Neural crest cell (in vitro differentiated cells): ENCODE data around the gene EZR. TPM values are rescaled to one million over a fixed set of nuclear protein-coding genes. Genes with fewer than 3 reads are reported as not detected.

ENCODE experiments used
- DNase-seq: peaks from one replicate; pipeline ENCODE4 v3.0.0; 2021; ENCODE audit warnings: low read depth, mixed read lengths, low spot score
- H3K27ac Mint-ChIP-seq: one replicate; pipeline ENCODE4 v1.8.0; 2021; ENCODE audit warnings: mild to moderate bottlenecking, mixed read lengths; ENCODE audit not compliant: unreplicated experiment
- H3K27me3 Mint-ChIP-seq: 2 replicates; pipeline ENCODE4 v1.8.0; 2021; ENCODE audit warnings: low read depth, mild to moderate bottlenecking, mixed read lengths
- H3K36me3 Mint-ChIP-seq: 2 replicates; pipeline ENCODE4 v1.8.0; 2021; ENCODE audit warnings: low read depth, mild to moderate bottlenecking, mixed read lengths
- H3K4me1 Mint-ChIP-seq: 2 replicates; pipeline ENCODE4 v1.8.0; 2021; ENCODE audit warnings: mixed read lengths
- H3K4me3 Mint-ChIP-seq: one replicate; pipeline ENCODE4 v1.8.0; 2021; ENCODE audit warnings: mild to moderate bottlenecking, mixed read lengths
- H3K9me3 Mint-ChIP-seq: 2 replicates; pipeline ENCODE4 v1.8.0; 2021; ENCODE audit warnings: mixed read lengths
- CTCF ChIP-seq: fragments of 200-600 bp; sonication (generic); conservative IDR thresholded peaks from 2 replicates; pipeline ENCODE4 v1.5.0; 2021; ENCODE audit warnings: antibody characterized with exemption, mild to moderate bottlenecking
- total RNA-seq: library from RNA; stranded (reverse); gene quantifications from 2 replicates; pipeline ENCODE4 v1.2.1, GENCODE V29; 2021

Gene EZR
- total RNA-seq, 1 donor from 2014 or later: 88.2 TPM

DNA sequence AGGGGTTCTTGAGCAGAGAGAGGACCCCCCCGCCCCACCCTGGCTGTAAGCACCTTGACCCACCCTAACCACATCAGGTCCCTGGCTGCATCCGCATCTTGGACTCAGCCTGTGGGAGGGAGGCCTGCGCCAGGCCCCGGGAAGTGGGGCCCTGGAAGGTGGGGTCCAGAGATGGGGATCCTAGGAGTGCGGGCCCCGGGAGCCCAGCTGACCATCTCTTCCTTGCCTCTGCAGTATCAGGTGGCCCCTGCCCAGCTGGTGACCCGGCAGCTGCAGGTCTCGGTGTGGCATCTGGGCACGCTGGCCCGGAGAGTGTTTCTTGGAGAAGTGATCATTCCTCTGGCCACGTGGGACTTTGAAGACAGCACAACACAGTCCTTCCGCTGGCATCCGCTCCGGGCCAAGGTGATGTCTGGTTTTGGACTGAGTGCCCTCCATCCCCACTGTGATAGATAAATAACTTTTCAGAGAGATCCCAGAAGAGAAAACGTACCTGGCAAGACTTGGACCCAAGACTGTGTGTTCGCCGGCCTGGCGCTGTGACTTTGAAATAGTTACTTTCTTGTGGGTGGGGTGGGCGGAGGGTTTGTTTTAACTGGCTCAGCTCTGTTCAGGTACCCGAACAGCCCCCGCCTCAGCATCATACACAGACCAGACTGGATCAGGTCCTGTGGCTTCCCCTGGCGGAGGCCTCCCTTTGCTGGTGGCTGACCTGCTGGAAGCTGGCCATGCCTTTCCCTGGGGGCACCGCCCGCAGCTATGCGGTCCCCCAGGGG lies 62.0 kb downstream of the EZR start:
- no peaks in the 10 kb centered on the region for H3K36me3 Mint-ChIP-seq
- H3K4me3 Mint-ChIP-seq: no peak overlapping the region
- no peak for TF ChIP-seq CTCF
- H3K27me3 Mint-ChIP-seq: no peaks in the 10 kb centered on the region
- DNase-seq: no peak
- H3K27ac Mint-ChIP-seq: no peak overlapping the region
- H3K9me3 Mint-ChIP-seq: no peaks in the 10 kb centered on the region
- peaks cover 4% of the 10 kb centered on the region for H3K4me1 Mint-ChIP-seq

DNA sequence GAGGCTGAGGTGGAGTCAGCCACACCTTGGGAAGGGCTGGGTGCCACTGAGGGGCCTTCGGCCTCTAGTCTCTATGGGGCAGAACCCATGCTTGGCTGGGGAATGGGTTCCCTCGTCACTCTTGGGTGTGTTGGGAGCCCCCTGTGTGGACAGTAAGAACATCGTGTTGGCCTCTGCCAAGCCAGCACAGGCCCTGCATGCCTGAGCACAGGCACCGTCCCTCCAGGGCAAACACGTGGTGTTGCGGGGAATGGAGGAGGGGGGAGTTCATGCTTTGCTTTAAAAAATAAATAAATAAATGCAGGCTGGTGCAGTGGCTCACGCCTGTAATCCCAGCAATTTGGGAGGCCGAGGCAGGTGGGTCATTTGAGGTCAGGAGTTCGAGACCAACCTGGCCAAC lies 63.0 kb downstream of the EZR start:
- TF ChIP-seq CTCF: no peak
- Mint-ChIP-seq H3K27ac (no peak overlapping the region), H3K4me3 (no peak overlapping the region), H3K36me3 (no peaks in the 10 kb centered on the region), H3K27me3 (no peaks in the 10 kb centered on the region), H3K9me3 (no peaks in the 10 kb centered on the region), H3K4me1 (peaks cover 4% of the 10 kb centered on the region)
- no peak for DNase-seq

GRCh38 chr6:158755636-158756035 lies 63.5 kb downstream of the EZR start:
- H3K9me3 Mint-ChIP-seq: no peaks in the 10 kb centered on the region
- no peaks in the 10 kb centered on the region for H3K27me3 Mint-ChIP-seq
- H3K27ac Mint-ChIP-seq: no peak overlapping the region
- no peak overlapping the region for H3K4me3 Mint-ChIP-seq
- no peak for DNase-seq
- H3K4me1 Mint-ChIP-seq: peaks cover 4% of the 10 kb centered on the region
- H3K36me3 Mint-ChIP-seq: no peaks in the 10 kb centered on the region
- TF ChIP-seq CTCF: no peak

GRCh38 chr6:158754738-158755137 lies 64.4 kb downstream of the EZR start:
- DNase-seq: no peak
- Mint-ChIP-seq H3K27ac (no peak overlapping the region), H3K27me3 (peaks cover 2% of the 10 kb centered on the region), H3K4me3 (no peak overlapping the region), H3K4me1 (peaks cover 4% of the 10 kb centered on the region), H3K36me3 (no peaks in the 10 kb centered on the region), H3K9me3 (no peaks in the 10 kb centered on the region)
- TF ChIP-seq CTCF: no peak

- Mint-ChIP-seq H3K4me3 (no peak overlapping the region), H3K36me3 (no peaks in the 10 kb centered on the region), H3K9me3 (no peaks in the 10 kb centered on the region), H3K27ac (no peak overlapping the region), H3K4me1 (peaks cover 4% of the 10 kb centered on the region), H3K27me3 (peaks cover 2% of the 10 kb centered on the region)
- no peak for DNase-seq
- TF ChIP-seq CTCF: no peak
These were observed 65.4 kb downstream of the EZR start for GRCh38 chr6:158753811-158754210.
